ENCODE results near the gene OR4D10. TPM values are rescaled to one million over a fixed set of nuclear protein-coding genes. Genes with fewer than 3 reads are reported as not detected.

Gene OR4D10
- total RNA-seq, 6 experiments from 2014 or later, result not detected

DNA sequence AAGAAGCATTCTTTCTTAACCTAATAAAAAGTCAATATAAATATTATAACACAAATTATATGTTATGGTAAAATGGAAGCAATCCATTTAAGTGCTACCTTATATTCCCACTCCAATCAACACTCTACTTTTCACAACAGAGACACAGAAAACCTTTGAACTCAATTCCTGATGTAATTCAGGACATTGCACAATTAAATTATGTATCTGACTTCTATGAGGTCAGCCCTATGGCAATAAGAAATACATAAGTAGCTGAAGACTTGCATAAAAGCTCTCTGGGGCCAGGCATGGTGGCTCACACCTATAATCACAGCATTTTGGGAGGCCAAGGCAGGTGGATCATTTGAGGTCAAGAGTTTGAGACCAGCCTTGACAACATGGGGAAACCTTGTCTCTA is 6.8 kb downstream of the OR4D10 start:
- Histone ChIP-seq H3K36me3 (no peaks in the 10 kb centered on the region), H3K9me3 (no peaks in the 10 kb centered on the region), H3K4me1 (no peaks in the 10 kb centered on the region), H3K27ac (no peak overlapping the region), H3K27me3 (no peaks in the 10 kb centered on the region), H3K4me3 (no peak overlapping the region)
- intact Hi-C loops (cut with DNase I), result no loop called here
- no peak for DNase-seq
- ATAC-seq, result no peak
- TF ChIP-seq, protein P1, sequence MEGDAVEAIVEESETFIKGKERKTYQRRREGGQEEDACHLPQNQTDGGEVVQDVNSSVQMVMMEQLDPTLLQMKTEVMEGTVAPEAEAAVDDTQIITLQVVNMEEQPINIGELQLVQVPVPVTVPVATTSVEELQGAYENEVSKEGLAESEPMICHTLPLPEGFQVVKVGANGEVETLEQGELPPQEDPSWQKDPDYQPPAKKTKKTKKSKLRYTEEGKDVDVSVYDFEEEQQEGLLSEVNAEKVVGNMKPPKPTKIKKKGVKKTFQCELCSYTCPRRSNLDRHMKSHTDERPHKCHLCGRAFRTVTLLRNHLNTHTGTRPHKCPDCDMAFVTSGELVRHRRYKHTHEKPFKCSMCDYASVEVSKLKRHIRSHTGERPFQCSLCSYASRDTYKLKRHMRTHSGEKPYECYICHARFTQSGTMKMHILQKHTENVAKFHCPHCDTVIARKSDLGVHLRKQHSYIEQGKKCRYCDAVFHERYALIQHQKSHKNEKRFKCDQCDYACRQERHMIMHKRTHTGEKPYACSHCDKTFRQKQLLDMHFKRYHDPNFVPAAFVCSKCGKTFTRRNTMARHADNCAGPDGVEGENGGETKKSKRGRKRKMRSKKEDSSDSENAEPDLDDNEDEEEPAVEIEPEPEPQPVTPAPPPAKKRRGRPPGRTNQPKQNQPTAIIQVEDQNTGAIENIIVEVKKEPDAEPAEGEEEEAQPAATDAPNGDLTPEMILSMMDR (IDR thresholded peaks at IDR 0.05), result no peak
- TF ChIP-seq POLR2A (IDR thresholded peaks at IDR 0.05), result no peak

DNA sequence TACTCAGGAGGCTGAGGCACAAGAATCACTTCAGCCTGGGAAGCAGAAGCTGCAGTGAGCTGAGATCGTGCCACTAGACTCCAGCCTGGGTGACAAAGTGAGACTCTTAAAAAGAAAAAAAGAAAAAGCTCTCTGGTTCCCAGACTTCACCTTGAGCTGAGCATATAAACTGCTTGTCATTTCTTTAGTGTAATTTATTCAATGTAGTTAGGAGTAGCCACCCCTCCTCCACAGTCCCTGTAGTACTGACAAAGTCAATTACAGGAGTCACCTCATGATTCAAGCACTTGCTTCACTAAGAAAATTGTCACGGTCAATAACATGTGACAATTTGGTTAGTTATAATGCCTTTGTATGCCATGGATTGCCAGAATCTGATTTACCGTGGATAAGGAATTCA is 7.2 kb downstream of the OR4D10 start:
- Histone ChIP-seq H3K27ac (no peak overlapping the region), H3K4me1 (no peaks in the 10 kb centered on the region), H3K36me3 (no peaks in the 10 kb centered on the region), H3K4me3 (no peak overlapping the region), H3K27me3 (no peaks in the 10 kb centered on the region), H3K9me3 (no peaks in the 10 kb centered on the region)
- intact Hi-C loops (cut with DNase I), result no loop called here
- DNase-seq, result no peak
- no peak for TF ChIP-seq POLR2A (IDR thresholded peaks at IDR 0.05)
- TF ChIP-seq, protein P1 (IDR thresholded peaks at IDR 0.05), result no peak
- ATAC-seq, result no peak
- 65% methylated on average over 2 of the region's 3 CpGs for WGBS (ENCODE audit: insufficient coverage, low coverage, low lambda C conversion rate, missing lambda C conversion rate)

DNA sequence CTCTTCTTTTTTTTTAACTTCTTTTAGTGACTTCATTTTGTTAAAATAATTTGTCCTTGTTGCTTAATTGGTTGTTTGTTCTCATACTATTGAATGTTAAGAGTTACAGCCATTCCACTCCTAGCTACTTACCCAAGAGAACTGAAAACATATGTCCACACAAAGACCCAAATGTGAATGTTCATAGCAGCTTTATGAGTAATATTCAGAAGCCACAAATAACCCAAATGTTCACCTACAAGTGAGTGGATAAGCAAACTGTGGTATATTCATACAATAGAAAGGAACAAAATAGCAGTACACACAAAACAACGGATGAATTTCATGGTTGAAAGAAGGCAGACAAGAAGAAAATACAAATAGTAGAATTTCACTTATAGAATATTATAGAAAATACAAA is 28.8 kb downstream of the OR4D10 start:
- intact Hi-C loops (cut with DNase I), result no loop called here
- H3K36me3 ChIP-seq, result no peaks in the 10 kb centered on the region
- no peaks in the 10 kb centered on the region for H3K27me3 ChIP-seq
- 60% methylated on average over 1 of the region's 1 CpG for WGBS (ENCODE audit: insufficient coverage, low coverage, low lambda C conversion rate, missing lambda C conversion rate)
- ATAC-seq (no peak), DNase-seq (no peak)
- TF ChIP-seq POLR2A (IDR thresholded peaks at IDR 0.05), result no peak
- TF ChIP-seq, protein P1 (IDR thresholded peaks at IDR 0.05), result no peak
- no peak overlapping the region for H3K4me3 ChIP-seq
- no peak overlapping the region for H3K27ac ChIP-seq
- H3K9me3 ChIP-seq, result no peaks in the 10 kb centered on the region
- no peaks in the 10 kb centered on the region for H3K4me1 ChIP-seq

DNA sequence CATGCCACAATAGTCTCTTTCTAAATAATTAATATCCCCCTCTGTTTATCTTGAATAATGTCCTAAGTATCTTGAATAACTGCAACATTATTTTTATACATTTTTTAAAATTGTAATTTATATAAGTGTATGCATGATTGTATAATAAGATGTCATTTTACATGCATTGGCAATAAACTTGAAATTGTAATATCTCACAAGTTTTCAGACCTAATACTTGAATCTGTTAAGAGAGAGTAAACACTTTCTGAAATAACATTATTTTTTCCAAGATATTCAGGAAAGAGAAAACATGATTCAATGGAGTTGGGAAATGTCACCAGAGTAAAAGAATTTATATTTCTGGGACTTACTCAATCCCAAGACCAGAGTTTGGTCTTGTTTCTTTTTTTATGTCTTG is 30.2 kb downstream of the OR4D10 start, which contains the start of gene OR4D11:
OR4D11 (plus strand) TSS at position 301 of the 400 bp plus-strand sequence; CDS start at position 301, 0 bp downstream.
- Histone ChIP-seq H3K4me3 (no peak within 1 kb of the TSS), H3K36me3 (no peaks in the 10 kb centered on the region), H3K27ac (no peak within 1 kb of the TSS), H3K27me3 (no peaks in the 10 kb centered on the region), H3K4me1 (no peaks in the 10 kb centered on the region), H3K9me3 (no peaks in the 10 kb centered on the region)
- no peak for TF ChIP-seq POLR2A (IDR thresholded peaks at IDR 0.05)
- TF ChIP-seq, protein P1 (IDR thresholded peaks at IDR 0.05), result no peak
- ATAC-seq (no peak), DNase-seq (no peak)
- intact Hi-C loops (cut with DNase I), result no loop called here

DNA sequence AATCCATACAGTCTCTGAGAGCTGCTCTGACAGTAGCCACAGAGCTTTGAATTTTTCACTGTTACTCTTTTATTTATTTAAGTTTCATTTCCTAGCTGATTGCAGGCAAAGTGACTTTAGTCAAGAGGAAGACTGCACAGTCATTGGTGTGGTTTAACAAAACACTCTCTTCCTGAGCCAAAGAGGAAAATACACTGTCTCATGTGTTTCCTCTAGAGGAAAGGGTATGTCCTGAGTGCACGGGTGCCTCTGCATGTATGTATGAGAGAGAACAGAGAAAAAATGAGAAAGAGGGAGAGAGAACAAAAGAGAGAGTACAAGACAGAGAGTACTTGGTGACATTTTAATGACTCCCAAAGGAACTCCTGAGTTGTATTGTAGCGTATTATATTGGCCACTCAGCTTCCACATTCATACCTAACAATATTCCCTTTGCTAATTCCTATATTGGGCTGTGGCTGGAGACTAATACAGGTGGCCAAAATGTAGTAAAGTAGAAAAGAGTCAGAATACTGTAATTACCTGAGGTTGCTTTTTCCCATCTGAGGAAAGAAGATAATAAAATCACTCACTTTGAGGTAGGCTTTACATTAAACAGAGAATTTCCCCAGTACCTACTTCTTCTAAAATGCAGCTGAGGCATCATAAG is 38.0 kb downstream of the OR4D10 start, which contains the start of gene OR4D9:
OR4D9 (plus strand) TSS at position 599 of the 649 bp plus-strand sequence. CDS start 3,374 bp downstream, outside the sequence.
- Histone ChIP-seq H3K36me3 (no peaks in the 10 kb centered on the region), H3K27ac (peak within 1 kb of the TSS in 2 of 3 donors; percentile 21 to 24), H3K9me3 (no peaks in the 10 kb centered on the region), H3K27me3 (no peaks in the 10 kb centered on the region), H3K4me1 (no peaks in the 10 kb centered on the region), H3K4me3 (no peak within 1 kb of the TSS)
- TF ChIP-seq POLR2A (IDR thresholded peaks at IDR 0.05), result no peak
- TF ChIP-seq, protein P1 (IDR thresholded peaks at IDR 0.05), result no peak
- WGBS (ENCODE audit: insufficient coverage, low coverage, low lambda C conversion rate, missing lambda C conversion rate), result 31% methylated on average over 2 of the region's 2 CpGs
- intact Hi-C loops (cut with DNase I), result no loop called here
- ATAC-seq (peak; percentile 64 to 92 (median 88)), DNase-seq (no peak)

Measured in right lobe of liver (tissue), 6 donors.